Measurements from ENCODE around the gene MIEF1.

MIEF1 gene

GRCh38 chr22:39471381-39472141, 30.5 kb upstream of the MIEF1 start:
- peak; percentile 27 to 29 for DNase-seq

- no peak for DNase-seq
These were observed 29.2 kb upstream of the MIEF1 start for GRCh38 chr22:39472570-39473556.

GRCh38 chr22:39473851-39474250, 28.2 kb upstream of the MIEF1 start:
- DNase-seq = no peak

- DNase-seq = no peak
These were observed 27.6 kb upstream of the MIEF1 start for GRCh38 chr22:39474351-39475111.

GRCh38 chr22:39475337-39475736, 26.8 kb upstream of the MIEF1 start:
- DNase-seq = no peak

GRCh38 chr22:39475902-39476301, 26.2 kb upstream of the MIEF1 start:
- no peak for DNase-seq

- DNase-seq = no peak
These were observed 25.4 kb upstream of the MIEF1 start for GRCh38 chr22:39476664-39477063.

GRCh38 chr22:39477542-39477941, 24.5 kb upstream of the MIEF1 start:
- DNase-seq = no peak

- peak in 1 of 2 experiments; percentile 35 for DNase-seq
These were observed 23.6 kb upstream of the MIEF1 start for GRCh38 chr22:39478441-39478850.

GRCh38 chr22:39479254-39479653, 22.8 kb upstream of the MIEF1 start:
- no peak for DNase-seq

GRCh38 chr22:39480557-39480956, 21.5 kb upstream of the MIEF1 start:
- no peak for DNase-seq

GRCh38 chr22:39481054-39481453, 21.0 kb upstream of the MIEF1 start:
- DNase-seq = no peak

GRCh38 chr22:39481595-39481994, 20.5 kb upstream of the MIEF1 start:
- no peak for DNase-seq

GRCh38 chr22:39482768-39483167, 19.3 kb upstream of the MIEF1 start:
- no peak for DNase-seq

- no peak for DNase-seq
These were observed 14.9 kb upstream of the MIEF1 start for GRCh38 chr22:39486951-39487825.

GRCh38 chr22:39487826-39488520, 14.1 kb upstream of the MIEF1 start:
- no peak for DNase-seq

- no peak for DNase-seq
These were observed 13.5 kb upstream of the MIEF1 start for GRCh38 chr22:39488563-39489083.

GRCh38 chr22:39489094-39490068, 12.7 kb upstream of the MIEF1 start:
- no peak for DNase-seq

- DNase-seq = peak; percentile 82 to 84
These were observed 11.8 kb upstream of the MIEF1 start for GRCh38 chr22:39490135-39490798.
